Central memory CD8-positive, alpha-beta T cell (primary cell): ENCODE measurements around the gene PTRH2.

ENCODE experiments used
- ATAC-seq: fragments of 150-1000 bp; cut with Tn5 transposase; replicated peaks from 2 replicates; pipeline ENCODE4 v1.10.0; 2022; ENCODE audit warnings: mild to moderate bottlenecking, moderate FRiP score, moderate number of reproducible peaks; ENCODE audit not compliant: poor library complexity, severe bottlenecking; ENCODE audit errors: extremely low read depth
- DNase-seq, 2 donors: peaks; one replicate each; pipeline ENCODE4 v3.0.0; 2021; ENCODE audit warnings: low spot score in 2 of 2
- H3K27ac Mint-ChIP-seq: one replicate; pipeline ENCODE4 v1.8.0; 2022; ENCODE audit warnings: low read depth, mild to moderate bottlenecking, moderate library complexity, mixed read lengths
- H3K27me3 Mint-ChIP-seq: one replicate; pipeline ENCODE4 v1.8.0; 2022; ENCODE audit warnings: mixed read lengths
- H3K36me3 Mint-ChIP-seq: one replicate; pipeline ENCODE4 v1.8.0; 2022; ENCODE audit warnings: mild to moderate bottlenecking, moderate library complexity, mixed read lengths; ENCODE audit not compliant: insufficient read depth
- H3K4me1 Mint-ChIP-seq: one replicate; pipeline ENCODE4 v1.8.0; 2022; ENCODE audit warnings: mixed read lengths
- H3K4me3 Mint-ChIP-seq: one replicate; pipeline ENCODE4 v1.8.0; 2022; ENCODE audit warnings: mild to moderate bottlenecking, moderate library complexity, mixed read lengths
- H3K9me3 Mint-ChIP-seq: one replicate; pipeline ENCODE4 v1.8.0; 2022; ENCODE audit warnings: mixed read lengths

Gene PTRH2

GRCh38 chr17:59737324-59737723 is 30.1 kb upstream of the PTRH2 start:
- Mint-ChIP-seq H3K4me3 (no peak overlapping the region), H3K27me3 (no peaks in the 10 kb centered on the region), H3K4me1 (no peaks in the 10 kb centered on the region), H3K36me3 (peaks cover 23% of the 10 kb centered on the region), H3K27ac (no peak overlapping the region), H3K9me3 (no peaks in the 10 kb centered on the region)
- ATAC-seq (no peak), DNase-seq (no peak)

DNA sequence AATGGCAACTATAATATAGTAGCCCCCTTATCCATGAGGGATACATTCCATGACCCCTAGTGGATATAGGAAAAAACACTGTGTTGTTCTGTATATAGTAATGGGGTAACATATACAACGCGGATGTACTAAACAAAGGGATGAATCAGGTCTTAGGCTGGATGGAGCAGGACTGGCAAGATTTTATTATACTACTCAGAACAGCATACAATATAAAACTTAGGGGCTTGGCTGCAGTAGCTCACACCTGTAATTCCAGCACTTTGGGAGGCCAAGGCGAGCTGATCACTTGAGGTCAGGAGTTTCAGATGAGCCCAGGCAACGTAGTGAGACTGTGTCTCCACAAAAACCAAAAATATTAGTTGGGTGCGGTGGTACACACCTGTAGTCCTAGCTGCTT is 27.0 kb upstream of the PTRH2 start:
- ATAC-seq (no peak), DNase-seq (no peak)
- Mint-ChIP-seq H3K36me3 (peaks cover 21% of the 10 kb centered on the region), H3K27ac (no peak overlapping the region), H3K9me3 (no peaks in the 10 kb centered on the region), H3K4me1 (peaks cover 5% of the 10 kb centered on the region), H3K27me3 (no peaks in the 10 kb centered on the region), H3K4me3 (no peak overlapping the region)

DNA sequence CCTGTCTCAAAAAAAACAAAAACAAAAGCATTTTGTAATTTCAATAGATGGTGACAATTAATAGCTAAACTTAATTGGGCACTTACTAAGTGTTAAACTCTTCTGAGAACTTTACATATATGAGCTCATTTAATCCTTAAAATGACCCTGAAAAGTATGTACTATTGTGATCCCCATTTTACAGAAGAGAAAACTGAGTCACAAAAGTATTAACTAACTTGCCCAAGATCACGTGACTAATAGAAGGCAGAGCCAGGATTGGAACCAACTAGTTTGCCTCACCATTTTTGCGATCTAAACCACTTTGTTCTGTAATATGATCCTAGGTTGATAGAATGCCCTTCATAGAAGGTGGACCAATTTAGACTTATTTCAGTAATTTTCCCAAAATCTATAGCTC is 26.5 kb upstream of the PTRH2 start:
- Mint-ChIP-seq H3K4me3 (no peak overlapping the region), H3K27ac (no peak overlapping the region), H3K27me3 (no peaks in the 10 kb centered on the region), H3K4me1 (peaks cover 5% of the 10 kb centered on the region), H3K36me3 (peaks cover 19% of the 10 kb centered on the region), H3K9me3 (no peaks in the 10 kb centered on the region)
- ATAC-seq (no peak), DNase-seq (no peak)

DNA sequence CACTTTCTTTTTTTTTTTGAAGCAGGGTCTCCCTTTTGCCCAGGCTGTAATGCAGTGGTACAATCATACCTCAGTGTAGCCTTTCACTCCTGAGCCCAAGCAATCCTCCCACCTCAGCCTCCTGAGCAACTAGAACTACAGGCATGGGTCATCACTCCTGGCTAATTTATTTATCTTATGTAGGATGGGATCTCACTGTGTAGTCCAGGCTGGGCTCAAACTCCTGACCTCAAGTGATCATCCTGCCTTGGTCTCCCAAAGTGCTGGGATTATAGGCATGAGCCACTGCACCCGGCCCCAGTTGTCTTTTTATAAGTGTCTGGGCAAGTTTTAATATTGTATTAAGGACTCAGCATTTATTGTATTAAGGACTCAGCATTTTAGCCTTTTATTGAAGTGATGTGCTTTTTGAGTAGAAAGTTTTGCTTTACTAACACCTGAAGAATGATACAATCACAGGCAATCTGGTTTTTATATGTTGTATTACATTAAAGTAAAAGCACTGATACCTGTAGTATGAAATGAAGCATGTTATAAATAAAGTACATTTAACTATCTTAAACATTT is 23.1 kb upstream of the PTRH2 start:
- Mint-ChIP-seq H3K27me3 (no peaks in the 10 kb centered on the region), H3K27ac (peak overlapping the region; percentile 16), H3K4me3 (no peak overlapping the region), H3K4me1 (peaks cover 5% of the 10 kb centered on the region), H3K36me3 (peaks cover 16% of the 10 kb centered on the region), H3K9me3 (no peaks in the 10 kb centered on the region)
- DNase-seq, result no peak
- ATAC-seq, result no peak

DNA sequence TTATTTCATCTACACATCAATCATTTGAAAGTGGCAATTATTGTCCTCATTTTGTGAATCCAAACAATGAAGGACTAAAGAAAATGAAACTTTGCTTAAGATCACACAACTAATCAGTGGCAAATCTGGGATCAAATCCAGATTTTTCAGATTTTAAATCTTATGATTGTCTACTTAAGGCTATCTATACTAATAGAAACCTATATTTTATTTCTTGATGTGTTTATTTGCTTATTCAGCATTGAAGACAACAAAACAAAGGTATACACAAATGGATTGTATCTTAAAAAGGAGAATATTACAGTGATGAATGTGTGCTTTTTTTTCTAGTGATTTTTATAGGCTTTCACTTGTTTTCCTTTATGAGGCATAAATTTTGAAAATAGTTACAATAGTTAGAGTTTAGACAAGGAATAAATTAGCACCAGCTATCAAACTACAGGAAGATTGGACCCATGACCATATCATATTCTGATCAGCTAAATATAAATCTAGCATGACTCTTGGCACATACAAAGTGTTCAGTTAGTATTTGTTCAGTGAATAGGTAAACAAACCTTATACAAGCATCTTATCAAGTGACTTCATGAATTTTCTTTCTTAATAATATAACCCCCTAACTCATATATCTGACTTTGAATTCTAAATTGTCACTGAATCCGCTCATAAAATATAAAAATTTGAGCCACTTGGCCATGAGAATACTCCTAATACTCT is 20.7 kb upstream of the PTRH2 start:
- Mint-ChIP-seq H3K27me3 (no peaks in the 10 kb centered on the region), H3K9me3 (no peaks in the 10 kb centered on the region)

GRCh38 chr17:59725691-59726090 is 18.5 kb upstream of the PTRH2 start:
- Mint-ChIP-seq H3K27me3 (no peaks in the 10 kb centered on the region), H3K27ac (no peak overlapping the region), H3K9me3 (no peaks in the 10 kb centered on the region), H3K4me1 (peaks cover 18% of the 10 kb centered on the region), H3K4me3 (no peak overlapping the region), H3K36me3 (peaks cover 2% of the 10 kb centered on the region)
- no peak for ATAC-seq
- no peak for DNase-seq

More for the DNA sequence above, 20.7 kb upstream of the PTRH2 start:
- no peak for DNase-seq
- Mint-ChIP-seq H3K4me1 (peaks cover 13% of the 10 kb centered on the region), H3K4me3 (no peak overlapping the region), H3K36me3 (peaks cover 10% of the 10 kb centered on the region), H3K27ac (peak overlapping the region; percentile 26)
- no peak for ATAC-seq

DNA sequence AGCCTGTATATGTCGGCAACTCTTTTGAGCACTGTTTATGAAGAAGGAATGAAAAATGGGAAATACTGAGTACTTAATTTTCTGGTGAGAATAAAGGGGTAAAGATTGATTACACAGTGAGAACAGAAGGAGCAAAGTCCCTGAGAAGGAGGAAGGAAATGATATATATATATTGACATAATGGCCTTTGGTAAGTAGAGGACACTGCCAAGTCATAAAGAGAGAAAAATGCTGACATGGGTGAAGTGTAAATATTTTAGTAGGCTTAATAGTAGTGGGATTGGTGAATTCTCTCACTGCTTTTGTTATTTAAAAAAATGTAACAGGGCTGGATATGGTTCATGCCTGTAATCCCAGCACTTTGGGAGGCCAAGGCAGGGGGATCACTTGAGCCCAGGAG is 16.4 kb upstream of the PTRH2 start:
- no peak overlapping the region for H3K4me3 Mint-ChIP-seq
- peaks cover 3% of the 10 kb centered on the region for H3K36me3 Mint-ChIP-seq
- no peaks in the 10 kb centered on the region for H3K27me3 Mint-ChIP-seq
- H3K9me3 Mint-ChIP-seq, result no peaks in the 10 kb centered on the region
- peak overlapping the region; percentile 13 for H3K27ac Mint-ChIP-seq
- H3K4me1 Mint-ChIP-seq, result peaks cover 33% of the 10 kb centered on the region
- no peak for ATAC-seq
- DNase-seq, result no peak

- DNase-seq (no peak), ATAC-seq (no peak)
- Mint-ChIP-seq H3K4me3 (no peak overlapping the region), H3K27ac (peak overlapping the region; percentile 13), H3K36me3 (peaks cover 6% of the 10 kb centered on the region), H3K4me1 (peaks cover 37% of the 10 kb centered on the region), H3K27me3 (no peaks in the 10 kb centered on the region), H3K9me3 (no peaks in the 10 kb centered on the region)
These were observed 15.8 kb upstream of the PTRH2 start for GRCh38 chr17:59723041-59723440.

GRCh38 chr17:59722623-59723022 is 15.4 kb upstream of the PTRH2 start:
- Mint-ChIP-seq H3K4me1 (peaks cover 37% of the 10 kb centered on the region), H3K9me3 (no peaks in the 10 kb centered on the region), H3K27ac (no peak overlapping the region), H3K27me3 (no peaks in the 10 kb centered on the region), H3K4me3 (no peak overlapping the region), H3K36me3 (peaks cover 8% of the 10 kb centered on the region)
- no peak for DNase-seq
- no peak for ATAC-seq

- H3K4me1 Mint-ChIP-seq, result peaks cover 47% of the 10 kb centered on the region
- peaks cover 11% of the 10 kb centered on the region for H3K36me3 Mint-ChIP-seq
- no peak for DNase-seq
- no peak overlapping the region for H3K27ac Mint-ChIP-seq
- no peaks in the 10 kb centered on the region for H3K27me3 Mint-ChIP-seq
- no peaks in the 10 kb centered on the region for H3K9me3 Mint-ChIP-seq
- ATAC-seq, result no peak
- no peak overlapping the region for H3K4me3 Mint-ChIP-seq
These were observed 12.3 kb upstream of the PTRH2 start for GRCh38 chr17:59719526-59719925.

GRCh38 chr17:59716427-59716826 is 9.2 kb upstream of the PTRH2 start:
- H3K4me3 Mint-ChIP-seq, result no peak overlapping the region
- H3K27ac Mint-ChIP-seq, result peak overlapping the region; percentile 78
- ATAC-seq (no peak), DNase-seq (no peak)
- peaks cover 39% of the 10 kb centered on the region for H3K4me1 Mint-ChIP-seq
- peaks cover 13% of the 10 kb centered on the region for H3K36me3 Mint-ChIP-seq
- no peaks in the 10 kb centered on the region for H3K9me3 Mint-ChIP-seq
- H3K27me3 Mint-ChIP-seq, result no peaks in the 10 kb centered on the region

GRCh38 chr17:59714255-59714654 is 7.0 kb upstream of the PTRH2 start:
- DNase-seq (no peak), ATAC-seq (no peak)
- Mint-ChIP-seq H3K27me3 (no peaks in the 10 kb centered on the region), H3K4me3 (no peak overlapping the region), H3K27ac (no peak overlapping the region), H3K36me3 (peaks cover 13% of the 10 kb centered on the region), H3K4me1 (peaks cover 35% of the 10 kb centered on the region), H3K9me3 (no peaks in the 10 kb centered on the region)

- Mint-ChIP-seq H3K9me3 (no peaks in the 10 kb centered on the region), H3K36me3 (peaks cover 13% of the 10 kb centered on the region), H3K27me3 (no peaks in the 10 kb centered on the region), H3K4me1 (peaks cover 33% of the 10 kb centered on the region), H3K27ac (no peak overlapping the region), H3K4me3 (no peak overlapping the region)
- DNase-seq, result no peak
- ATAC-seq, result no peak
These were observed 5.6 kb upstream of the PTRH2 start for GRCh38 chr17:59712862-59713261.
